Keratinocyte (primary cell): Measurements from ENCODE around the gene LDLRAD4. TPM values are rescaled to one million over a fixed set of nuclear protein-coding genes. Genes with fewer than 3 reads are reported as not detected.

ENCODE experiments used
- DNase-seq: peaks from one replicate; pipeline ENCODE4 v3.0.0-alpha.2; 2011; ENCODE audit warnings: low read depth, missing footprints, low spot score
- FAIRE-seq: peaks from 2 replicates; lab custom pipeline; 2011; peaks lifted over from hg19 to GRCh38; lab: Jason Lieb, UNC
- H2AFZ ChIP-seq: 2 replicates; pipeline ENCODE4 v1.6.0; 2012; ENCODE audit warnings: low read length, control low read depth, inconsistent platforms; ENCODE audit not compliant: control insufficient read depth
- H3K27ac ChIP-seq: 2 replicates; pipeline ENCODE4 v1.5.1; 2011; ENCODE audit warnings: low read length; ENCODE audit not compliant: control insufficient read depth, insufficient read depth
- H3K27me3 ChIP-seq: 3 replicates; pipeline ENCODE4 v1.6.0; 2011; ENCODE audit warnings: low read length; ENCODE audit not compliant: control insufficient read depth, insufficient read depth; ENCODE audit errors: extremely low read depth
- H3K36me3 ChIP-seq, 2 experiments: 2 replicates in 1 of 2; 3 replicates in 1 of 2; pipeline ENCODE4 v1.5.1; 2011; ENCODE audit warnings: low read length in 2 of 2, mild to moderate bottlenecking in 1 of 2; ENCODE audit not compliant: control insufficient read depth in 2 of 2, insufficient read depth in 2 of 2; ENCODE audit errors: extremely low read depth in 1 of 2
- H3K4me1 ChIP-seq: 3 replicates; pipeline ENCODE4 v1.5.1; 2011; ENCODE audit warnings: low read length; ENCODE audit not compliant: control insufficient read depth, insufficient read depth; ENCODE audit errors: extremely low read depth
- H3K4me2 ChIP-seq: 3 replicates; pipeline ENCODE4 v1.6.0; 2011; ENCODE audit warnings: low read depth, low read length; ENCODE audit not compliant: control insufficient read depth, insufficient read depth; ENCODE audit errors: extremely low read depth
- H3K4me3 ChIP-seq, 3 experiments: fragments of 200-600 bp in 1 of 3; sonication (generic) in 1 of 3; 2 replicates in 2 of 3; 3 replicates in 1 of 3; pipeline ENCODE4 v1.5.1; 2011 to 2016; ENCODE audit warnings: low read length in 3 of 3, mild to moderate bottlenecking in 3 of 3, control low read depth in 2 of 3, inconsistent platforms in 1 of 3, low read depth in 1 of 3, mixed read lengths in 1 of 3, mixed run types in 1 of 3, moderate library complexity in 1 of 3; ENCODE audit not compliant: control insufficient read depth in 2 of 3, insufficient read depth in 2 of 3; ENCODE audit errors: extremely low read depth in 1 of 3
- H3K79me2 ChIP-seq: 2 replicates; pipeline ENCODE4 v1.6.0; 2012; ENCODE audit warnings: low read length; ENCODE audit not compliant: control insufficient read depth, insufficient read depth
- H3K9ac ChIP-seq: 3 replicates; pipeline ENCODE4 v1.6.0; 2011; ENCODE audit warnings: low read length; ENCODE audit not compliant: control insufficient read depth, insufficient read depth; ENCODE audit errors: extremely low read depth
- H3K9me1 ChIP-seq: 3 replicates; pipeline ENCODE4 v1.6.0; 2011; ENCODE audit warnings: low read length; ENCODE audit not compliant: control insufficient read depth, insufficient read depth; ENCODE audit errors: extremely low read depth
- H3K9me3 ChIP-seq: 2 replicates; pipeline ENCODE4 v1.5.1; 2012; ENCODE audit warnings: low read depth, low read length; ENCODE audit not compliant: control insufficient read depth
- H4K20me1 ChIP-seq: 3 replicates; pipeline ENCODE4 v1.6.0; 2011; ENCODE audit warnings: low read length; ENCODE audit not compliant: control insufficient read depth, insufficient read depth; ENCODE audit errors: extremely low read depth
- CTCF ChIP-seq, 3 experiments: IDR thresholded peaks in 1 of 3; conservative IDR thresholded peaks in 1 of 3; optimal IDR thresholded peaks in 1 of 3; 2 replicates in 2 of 3; 3 replicates in 1 of 3; pipeline versions ENCODE3 to v1.5.1; 2011; ENCODE audit warnings: low read length in 3 of 3, mild to moderate bottlenecking in 3 of 3, moderate library complexity in 2 of 3, control low read depth in 1 of 3, inconsistent platforms in 1 of 3; ENCODE audit not compliant: insufficient read depth in 2 of 3; ENCODE audit errors: extremely low read depth in 1 of 3
- EZH2 ChIP-seq: IDR thresholded peaks from one replicate; pipeline ENCODE4 v1.6.1; 2012; ENCODE audit warnings: inconsistent platforms, mild to moderate bottlenecking, low read length, moderate library complexity
- dilution Hi-C: fragments of 300-500 bp; cut with MboI; formaldehyde crosslinking; loops from one replicate; pipeline ENCODE4 v1.7.0; 2020; ENCODE audit warnings: low sequenced_read_pairs; ENCODE audit not compliant: extremely low pct_ligation_motif_present
- polyA plus RNA-seq, 5 experiments: library from polyadenylated mRNA; depleted of rRNA in 3 of 5; stranded (reverse) in 3 of 5; stranded (forward) in 1 of 5; unstranded in 1 of 5; fragments of >200 nt; gene quantifications; 1 replicate in 1 of 5; 2 replicates in 3 of 5; 3 replicates in 1 of 5; pipeline versions ENCODE4 v1.2.1 to v1.2.3, GENCODE V29; 2011 to 2012; ENCODE audit warnings: missing spikeins in 2 of 5, low read depth in 1 of 5, low replicate concordance in 1 of 5

Gene LDLRAD4
- polyA plus RNA-seq, 1 donor (not counting 4 experiments of a cell fraction or from before 2014, with no cell fraction given): not detected

DNA sequence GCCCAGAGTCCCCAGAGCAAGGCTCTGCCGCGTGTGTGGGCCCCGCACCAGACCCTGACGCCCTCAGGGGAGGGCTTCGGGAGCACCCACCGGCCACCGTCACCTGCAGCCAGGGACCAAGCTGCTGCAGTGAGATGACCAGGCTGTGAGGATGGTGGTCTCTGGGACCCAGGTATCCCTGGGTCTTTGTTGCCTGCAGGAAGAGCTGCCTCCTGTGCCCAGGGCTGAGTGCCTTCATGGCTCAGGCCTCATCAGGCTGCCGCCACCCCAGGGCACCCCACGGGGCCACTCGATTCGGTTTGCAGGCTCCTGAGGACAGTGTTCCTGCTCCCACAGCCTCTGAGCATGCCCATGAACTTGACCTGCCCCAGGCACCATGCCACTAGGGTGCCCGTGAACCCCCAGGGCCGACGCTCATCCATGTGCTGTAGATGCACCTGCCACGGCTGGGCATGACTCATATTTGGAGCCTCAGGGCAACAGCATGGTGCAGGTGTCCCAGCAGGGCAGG lies 398.0 kb downstream of the LDLRAD4 start:
- Histone ChIP-seq H3K4me3 (no peak overlapping the region), H4K20me1 (no peaks in the 10 kb centered on the region), H3K9me1 (no peaks in the 10 kb centered on the region), H3K27ac (no peak overlapping the region), H3K9ac (no peak overlapping the region), H3K4me2 (no peak overlapping the region), H3K36me3 (no peaks in the 10 kb centered on the region), H2AFZ (no peak overlapping the region), H3K9me3 (no peaks in the 10 kb centered on the region), H3K79me2 (no peaks in the 10 kb centered on the region), H3K4me1 (peaks cover 4% of the 10 kb centered on the region), H3K27me3 (peaks cover 30% of the 10 kb centered on the region)
- dilution Hi-C loops: no loop called here
- TF ChIP-seq CTCF (optimal IDR thresholded peaks at IDR 0.05 in 1 of 3, IDR thresholded peaks at IDR 0.05 in 1 of 3, conservative IDR thresholded peaks at IDR 0.05 in 1 of 3; ENCODE audit: extremely low read depth in 1 of 3, insufficient read depth in 2 of 3, low read length in 3 of 3) (no peak), EZH2 (no peak)
- no peak for FAIRE-seq
- no peak for DNase-seq

DNA sequence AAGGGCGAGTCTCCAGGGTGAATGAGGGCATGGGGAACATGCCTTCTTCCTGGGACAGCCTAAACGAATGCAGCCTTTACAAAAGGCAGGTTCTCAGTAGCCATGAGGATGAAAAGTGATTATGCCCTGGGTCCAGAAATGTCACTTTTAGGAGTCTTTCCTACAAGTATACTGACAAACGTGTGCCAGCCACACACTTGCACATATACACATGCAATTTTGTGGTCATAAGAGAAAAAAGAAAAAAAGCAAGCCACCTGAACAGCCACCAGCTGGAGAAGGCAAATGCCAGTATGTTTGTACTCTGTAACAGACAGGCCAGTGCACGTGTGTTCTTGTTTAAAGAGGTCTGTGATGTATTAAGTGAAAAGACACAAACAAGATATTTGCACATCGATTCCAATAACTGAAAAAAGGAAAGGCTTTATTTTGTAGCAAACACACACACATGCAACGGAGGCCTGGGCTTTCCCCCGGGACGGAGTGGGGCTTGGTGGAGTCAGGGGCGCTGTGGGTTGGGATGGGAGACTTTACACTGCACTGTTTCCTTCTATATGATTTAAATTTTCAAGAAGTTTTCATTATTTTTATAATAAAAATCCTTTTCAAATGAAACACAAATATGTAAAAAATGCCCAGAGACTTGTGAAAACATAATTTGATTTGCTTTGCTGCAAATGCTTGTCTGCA lies 399.4 kb downstream of the LDLRAD4 start:
- DNase-seq (no peak), FAIRE-seq (no peak)
- Histone ChIP-seq H3K4me2 (no peak overlapping the region), H3K9me3 (no peaks in the 10 kb centered on the region), H3K36me3 (no peaks in the 10 kb centered on the region), H3K9me1 (no peaks in the 10 kb centered on the region), H3K9ac (no peak overlapping the region), H4K20me1 (no peaks in the 10 kb centered on the region), H3K4me1 (no peaks in the 10 kb centered on the region), H3K27me3 (peaks cover 17% of the 10 kb centered on the region), H3K79me2 (no peaks in the 10 kb centered on the region), H3K27ac (no peak overlapping the region), H3K4me3 (no peak overlapping the region), H2AFZ (no peak overlapping the region)
- TF ChIP-seq CTCF (optimal IDR thresholded peaks at IDR 0.05 in 1 of 3, IDR thresholded peaks at IDR 0.05 in 1 of 3, conservative IDR thresholded peaks at IDR 0.05 in 1 of 3; ENCODE audit: extremely low read depth in 1 of 3, insufficient read depth in 2 of 3, low read length in 3 of 3): no peak
- no peak for TF ChIP-seq EZH2
- dilution Hi-C loops: no loop called here
